Measurements from ENCODE around the gene RBM24. TPM values are rescaled to one million over a fixed set of nuclear protein-coding genes. Genes with fewer than 3 reads are reported as not detected.

The RBM24 gene
- total RNA-seq, 6 experiments from 2014 or later, result 0.16 to 1.9 (median 0.60) TPM; not detected in 1

GRCh38 chr6:17265570-17265969, 15.6 kb upstream of the RBM24 start:
- DNase-seq, result no peak
- H3K27ac ChIP-seq, result no peak overlapping the region
- intact Hi-C loops (cut with DNase I), result no loop called here
- TF ChIP-seq CTCF (IDR thresholded peaks at IDR 0.05) (no peak), POLR2A (IDR thresholded peaks at IDR 0.05) (no peak)
- no peaks in the 10 kb centered on the region for H3K27me3 ChIP-seq
- H3K4me3 ChIP-seq, result no peak overlapping the region
- no peaks in the 10 kb centered on the region for H3K9me3 ChIP-seq
- no peak for ATAC-seq
- no peaks in the 10 kb centered on the region for H3K36me3 ChIP-seq
- no peaks in the 10 kb centered on the region for H3K4me1 ChIP-seq

- ATAC-seq, result no peak
- Histone ChIP-seq H3K4me3 (no peak overlapping the region), H3K27me3 (no peaks in the 10 kb centered on the region), H3K27ac (no peak overlapping the region), H3K4me1 (no peaks in the 10 kb centered on the region), H3K36me3 (no peaks in the 10 kb centered on the region), H3K9me3 (no peaks in the 10 kb centered on the region)
- no peak for DNase-seq
- TF ChIP-seq POLR2A (IDR thresholded peaks at IDR 0.05), result no peak
- TF ChIP-seq CTCF (IDR thresholded peaks at IDR 0.05), result no peak
- 90% methylated on average over 2 of the region's 3 CpGs for WGBS (ENCODE audit: insufficient coverage, low coverage, low lambda C conversion rate, missing lambda C conversion rate)
- intact Hi-C loops (cut with DNase I), result no loop called here
Measured at GRCh38 chr6:17267566-17267965, 13.6 kb upstream of the RBM24 start.

- no peak for DNase-seq
- H3K4me1 ChIP-seq, result no peaks in the 10 kb centered on the region
- no peak overlapping the region for H3K4me3 ChIP-seq
- no peaks in the 10 kb centered on the region for H3K9me3 ChIP-seq
- no peaks in the 10 kb centered on the region for H3K36me3 ChIP-seq
- 78% methylated on average over 6 of the region's 6 CpGs for WGBS (ENCODE audit: insufficient coverage, low coverage, low lambda C conversion rate, missing lambda C conversion rate)
- TF ChIP-seq CTCF (IDR thresholded peaks at IDR 0.05) (no peak), POLR2A (IDR thresholded peaks at IDR 0.05) (no peak)
- H3K27ac ChIP-seq, result no peak overlapping the region
- ATAC-seq, result no peak
- intact Hi-C loops (cut with DNase I), result no loop called here
- no peaks in the 10 kb centered on the region for H3K27me3 ChIP-seq
Measured at GRCh38 chr6:17268114-17268513, 13.0 kb upstream of the RBM24 start.

GRCh38 chr6:17269840-17270239, 11.3 kb upstream of the RBM24 start:
- Histone ChIP-seq H3K4me1 (no peaks in the 10 kb centered on the region), H3K36me3 (no peaks in the 10 kb centered on the region), H3K27ac (no peak overlapping the region), H3K4me3 (no peak overlapping the region), H3K9me3 (no peaks in the 10 kb centered on the region), H3K27me3 (no peaks in the 10 kb centered on the region)
- no peak for DNase-seq
- WGBS (ENCODE audit: insufficient coverage, low coverage, low lambda C conversion rate, missing lambda C conversion rate), result 80% methylated on average over 3 of the region's 3 CpGs
- intact Hi-C loops (cut with DNase I), result no loop called here
- no peak for ATAC-seq
- TF ChIP-seq CTCF (IDR thresholded peaks at IDR 0.05) (no peak), POLR2A (IDR thresholded peaks at IDR 0.05) (no peak)

GRCh38 chr6:17271628-17272027, 9.5 kb upstream of the RBM24 start:
- H3K27me3 ChIP-seq, result no peaks in the 10 kb centered on the region
- peak; percentile 45 to 91 (median 68) for ATAC-seq
- 51% methylated on average over 3 of the region's 3 CpGs for WGBS (ENCODE audit: insufficient coverage, low coverage, low lambda C conversion rate, missing lambda C conversion rate)
- no peaks in the 10 kb centered on the region for H3K36me3 ChIP-seq
- no peak overlapping the region for H3K27ac ChIP-seq
- no peaks in the 10 kb centered on the region for H3K9me3 ChIP-seq
- TF ChIP-seq POLR2A (IDR thresholded peaks at IDR 0.05), result no peak
- TF ChIP-seq CTCF (IDR thresholded peaks at IDR 0.05), result no peak
- DNase-seq, result no peak
- intact Hi-C loops (cut with DNase I), result no loop called here
- no peaks in the 10 kb centered on the region for H3K4me1 ChIP-seq
- no peak overlapping the region for H3K4me3 ChIP-seq
